NB4 (cell line): Measurements from ENCODE around the gene FIG4.

Source experiments
- DNase-seq: peaks from one replicate; pipeline ENCODE4 v3.0.0; 2010; ENCODE audit warnings: low read depth
- H3K4me3 ChIP-seq: one replicate; pipeline ENCODE4 v1.5.1; 2011; ENCODE audit warnings: mild to moderate bottlenecking, low read depth, low read length, moderate library complexity
- MYC ChIP-seq: IDR thresholded peaks from 2 replicates; pipeline ENCODE4 v1.6.1; 2011; ENCODE audit warnings: low read depth, low read length
- POLR2A ChIP-seq: IDR thresholded peaks from 2 replicates; pipeline ENCODE4 v1.6.1; 2011; ENCODE audit warnings: mild to moderate bottlenecking; ENCODE audit not compliant: insufficient read length; ENCODE audit errors: extremely low read depth
- TF ChIP-seq, protein P1 (sequence below): IDR thresholded peaks from one replicate; pipeline ENCODE4 v1.5.1; 2012; ENCODE audit warnings: low read depth, low read length
- TF ChIP-seq, protein P2 (sequence below): IDR thresholded peaks from 2 replicates; pipeline ENCODE4 v1.6.1; 2011; ENCODE audit warnings: low read depth, low read length

The FIG4 gene

GRCh38 chr6:109799129-109799528, 108.0 kb downstream of the FIG4 start:
- H3K4me3 ChIP-seq: no peak overlapping the region
- no peak for TF ChIP-seq POLR2A
- TF ChIP-seq, protein P1, sequence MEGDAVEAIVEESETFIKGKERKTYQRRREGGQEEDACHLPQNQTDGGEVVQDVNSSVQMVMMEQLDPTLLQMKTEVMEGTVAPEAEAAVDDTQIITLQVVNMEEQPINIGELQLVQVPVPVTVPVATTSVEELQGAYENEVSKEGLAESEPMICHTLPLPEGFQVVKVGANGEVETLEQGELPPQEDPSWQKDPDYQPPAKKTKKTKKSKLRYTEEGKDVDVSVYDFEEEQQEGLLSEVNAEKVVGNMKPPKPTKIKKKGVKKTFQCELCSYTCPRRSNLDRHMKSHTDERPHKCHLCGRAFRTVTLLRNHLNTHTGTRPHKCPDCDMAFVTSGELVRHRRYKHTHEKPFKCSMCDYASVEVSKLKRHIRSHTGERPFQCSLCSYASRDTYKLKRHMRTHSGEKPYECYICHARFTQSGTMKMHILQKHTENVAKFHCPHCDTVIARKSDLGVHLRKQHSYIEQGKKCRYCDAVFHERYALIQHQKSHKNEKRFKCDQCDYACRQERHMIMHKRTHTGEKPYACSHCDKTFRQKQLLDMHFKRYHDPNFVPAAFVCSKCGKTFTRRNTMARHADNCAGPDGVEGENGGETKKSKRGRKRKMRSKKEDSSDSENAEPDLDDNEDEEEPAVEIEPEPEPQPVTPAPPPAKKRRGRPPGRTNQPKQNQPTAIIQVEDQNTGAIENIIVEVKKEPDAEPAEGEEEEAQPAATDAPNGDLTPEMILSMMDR: no peak
- TF ChIP-seq, protein P2, sequence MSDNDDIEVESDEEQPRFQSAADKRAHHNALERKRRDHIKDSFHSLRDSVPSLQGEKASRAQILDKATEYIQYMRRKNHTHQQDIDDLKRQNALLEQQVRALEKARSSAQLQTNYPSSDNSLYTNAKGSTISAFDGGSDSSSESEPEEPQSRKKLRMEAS: no peak
- no peak for TF ChIP-seq MYC
- no peak for DNase-seq

- no peak overlapping the region for H3K4me3 ChIP-seq
- DNase-seq: no peak
- TF ChIP-seq, protein P2: no peak
- TF ChIP-seq POLR2A (no peak), MYC (no peak)
- TF ChIP-seq, protein P1: no peak
These were observed 108.6 kb downstream of the FIG4 start for GRCh38 chr6:109799664-109800063.

DNA sequence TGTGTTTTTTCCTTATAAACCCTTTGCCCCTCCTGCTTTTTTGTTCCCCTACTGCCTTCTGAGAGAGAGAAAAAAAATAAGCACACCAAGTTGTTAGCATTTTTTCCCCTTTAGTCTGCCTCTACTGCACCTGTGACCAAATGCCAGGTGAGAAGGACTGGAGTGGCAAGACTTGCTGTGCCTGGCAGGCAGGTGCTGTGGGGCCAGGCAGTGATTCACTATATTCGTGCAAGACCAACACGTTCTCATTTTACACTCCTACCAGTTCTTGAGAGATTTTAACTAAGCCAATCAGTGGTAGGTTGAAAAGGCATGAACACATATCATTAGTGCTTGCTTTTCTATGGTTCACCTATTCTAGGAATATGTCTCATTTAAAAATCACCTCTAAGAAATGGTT, 109.7 kb downstream of the FIG4 start:
- no peak for DNase-seq
- TF ChIP-seq, protein P2: no peak
- TF ChIP-seq, protein P1: no peak
- TF ChIP-seq POLR2A (no peak), MYC (no peak)
- no peak overlapping the region for H3K4me3 ChIP-seq

- no peak overlapping the region for H3K4me3 ChIP-seq
- DNase-seq: no peak
- TF ChIP-seq, protein P2: no peak
These were observed 110.7 kb downstream of the FIG4 start for GRCh38 chr6:109801794-109802193.

DNA sequence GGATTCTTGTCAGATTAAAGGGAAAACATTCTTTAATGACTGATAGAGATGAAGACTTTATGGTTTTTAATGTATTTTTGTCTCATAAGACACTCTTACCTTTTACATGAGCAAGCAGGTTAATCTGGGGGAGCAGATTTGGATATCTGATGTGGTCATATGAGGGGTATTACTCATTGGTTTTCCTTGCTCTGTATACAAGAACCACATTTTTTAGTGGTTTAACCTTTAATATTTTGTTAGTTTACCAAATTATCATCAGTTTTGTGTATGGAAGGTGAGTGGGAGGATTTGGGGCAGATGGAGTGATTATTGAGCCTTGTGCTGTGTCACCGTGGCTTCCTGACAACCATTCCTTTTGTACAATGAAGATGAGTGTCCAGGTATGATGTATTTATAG, 112.9 kb downstream of the FIG4 start:
- no peak for DNase-seq
- TF ChIP-seq MYC (no peak), POLR2A (no peak)
- TF ChIP-seq, protein P1: no peak
- TF ChIP-seq, protein P2: no peak

GRCh38 chr6:109807881-109808280, 116.8 kb downstream of the FIG4 start:
- TF ChIP-seq POLR2A (no peak), MYC (no peak)
- TF ChIP-seq, protein P2: no peak
- TF ChIP-seq, protein P1: no peak
- H3K4me3 ChIP-seq: no peak overlapping the region
- no peak for DNase-seq

More for the DNA sequence above, 112.9 kb downstream of the FIG4 start:
- no peak overlapping the region for H3K4me3 ChIP-seq
